Calu3 (cell line): ENCODE data around the gene SFMBT2. TPM values are rescaled to one million over a fixed set of nuclear protein-coding genes. Genes with fewer than 3 reads are reported as not detected.

ENCODE experiments used
- BruUV-seq: library from RNA; stranded (reverse); fragments of 400-500 nt; replicated peaks from 2 replicates; lab custom pipeline; 2021; lab: Mats Ljungman, UMichigan
- CTCF ChIA-PET: fragments of 300-600 bp; sonication (Branson Sonifier 250); formaldehyde crosslinking; loops from one replicate; lab custom pipeline; 2022; ENCODE audit warnings: antibody characterized with exemption; lab: Charles Lee
- DNase-seq: peaks from one replicate; pipeline ENCODE4 v3.0.0; 2022
- H3K27ac Mint-ChIP-seq: one replicate; pipeline ENCODE4 v1.8.0; 2022; ENCODE audit warnings: mixed read lengths; ENCODE audit not compliant: unreplicated experiment
- H3K27me3 Mint-ChIP-seq: one replicate; pipeline ENCODE4 v1.8.0; 2022; ENCODE audit warnings: mixed read lengths; ENCODE audit not compliant: unreplicated experiment
- H3K36me3 Mint-ChIP-seq: one replicate; pipeline ENCODE4 v1.8.0; 2022; ENCODE audit warnings: mild to moderate bottlenecking, moderate library complexity, mixed read lengths; ENCODE audit not compliant: insufficient read depth, unreplicated experiment
- H3K4me1 Mint-ChIP-seq: one replicate; pipeline ENCODE4 v1.8.0; 2022; ENCODE audit warnings: mild to moderate bottlenecking, low read depth, mixed read lengths; ENCODE audit not compliant: unreplicated experiment
- H3K4me3 Mint-ChIP-seq: one replicate; pipeline ENCODE4 v1.8.0; 2022; ENCODE audit warnings: mild to moderate bottlenecking, low read depth, moderate library complexity, mixed read lengths; ENCODE audit not compliant: unreplicated experiment
- H3K9me3 Mint-ChIP-seq: one replicate; pipeline ENCODE4 v1.8.0; 2022; ENCODE audit warnings: low read depth, mixed read lengths; ENCODE audit not compliant: unreplicated experiment
- intact Hi-C: fragments of 100-400 bp; cut with micrococcal nuclease; formaldehyde crosslinking; loops from one replicate; pipeline ENCODE4 v1.10.0; 2022; ENCODE audit not compliant: unreplicated experiment
- total RNA-seq: library from RNA; stranded (reverse); gene quantifications from 2 replicates; pipeline ENCODE4 v1.2.3, GENCODE V29; 2022
- TF ChIP-seq, protein P1 (sequence below): fragments of 200-600 bp; IDR thresholded peaks from one replicate; pipeline ENCODE4 v1.8.0; 2022; ENCODE audit warnings: antibody characterized with exemption; ENCODE audit not compliant: unreplicated experiment

The SFMBT2 gene
- total RNA-seq, 1 experiment from 2014 or later = 0.64 TPM

DNA sequence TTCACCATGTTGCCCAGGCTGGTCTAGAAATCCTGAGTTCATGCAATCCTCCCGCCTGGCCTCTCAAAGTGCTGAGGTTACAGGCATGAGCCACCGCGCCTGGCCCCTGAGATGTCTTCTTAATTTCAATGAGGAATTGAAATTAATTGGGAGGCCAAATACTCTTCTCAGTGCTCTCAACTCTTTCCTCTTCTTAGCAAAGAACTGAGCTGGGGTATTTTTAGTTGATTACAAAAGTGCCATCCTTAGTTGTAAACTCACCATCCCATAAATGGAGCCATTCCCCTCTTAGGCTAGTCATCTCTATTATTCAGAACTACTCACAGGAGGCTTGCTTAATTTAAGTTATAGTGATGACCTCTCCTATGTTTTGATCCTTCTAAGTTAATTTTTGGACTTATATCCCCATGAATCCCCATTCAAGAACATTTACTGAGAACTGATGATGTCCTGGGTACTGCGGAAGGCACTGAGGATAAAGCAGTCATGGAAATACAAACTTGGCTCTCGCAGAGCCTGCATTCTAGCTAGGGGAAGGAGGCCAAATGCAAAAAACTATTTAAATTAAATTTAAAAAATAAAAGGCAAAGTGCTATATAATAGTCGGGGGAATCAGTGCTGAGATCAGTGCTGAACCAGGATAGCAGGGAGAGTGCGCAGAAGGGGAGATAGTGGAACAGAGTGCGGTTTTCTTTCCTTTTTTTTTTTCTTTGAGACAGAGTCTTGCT is 145.3 kb downstream of the SFMBT2 start:
- Mint-ChIP-seq H3K36me3 (no peaks in the 10 kb centered on the region), H3K27ac (no peak overlapping the region), H3K4me3 (no peak overlapping the region), H3K4me1 (peaks cover 18% of the 10 kb centered on the region), H3K9me3 (no peaks in the 10 kb centered on the region), H3K27me3 (no peaks in the 10 kb centered on the region)
- intact Hi-C loops = no loop called here
- TF ChIP-seq, protein P1, sequence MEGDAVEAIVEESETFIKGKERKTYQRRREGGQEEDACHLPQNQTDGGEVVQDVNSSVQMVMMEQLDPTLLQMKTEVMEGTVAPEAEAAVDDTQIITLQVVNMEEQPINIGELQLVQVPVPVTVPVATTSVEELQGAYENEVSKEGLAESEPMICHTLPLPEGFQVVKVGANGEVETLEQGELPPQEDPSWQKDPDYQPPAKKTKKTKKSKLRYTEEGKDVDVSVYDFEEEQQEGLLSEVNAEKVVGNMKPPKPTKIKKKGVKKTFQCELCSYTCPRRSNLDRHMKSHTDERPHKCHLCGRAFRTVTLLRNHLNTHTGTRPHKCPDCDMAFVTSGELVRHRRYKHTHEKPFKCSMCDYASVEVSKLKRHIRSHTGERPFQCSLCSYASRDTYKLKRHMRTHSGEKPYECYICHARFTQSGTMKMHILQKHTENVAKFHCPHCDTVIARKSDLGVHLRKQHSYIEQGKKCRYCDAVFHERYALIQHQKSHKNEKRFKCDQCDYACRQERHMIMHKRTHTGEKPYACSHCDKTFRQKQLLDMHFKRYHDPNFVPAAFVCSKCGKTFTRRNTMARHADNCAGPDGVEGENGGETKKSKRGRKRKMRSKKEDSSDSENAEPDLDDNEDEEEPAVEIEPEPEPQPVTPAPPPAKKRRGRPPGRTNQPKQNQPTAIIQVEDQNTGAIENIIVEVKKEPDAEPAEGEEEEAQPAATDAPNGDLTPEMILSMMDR = no peak
- no peak for DNase-seq
- CTCF ChIA-PET = no interaction called here
- no TSS peak for BruUV-seq

DNA sequence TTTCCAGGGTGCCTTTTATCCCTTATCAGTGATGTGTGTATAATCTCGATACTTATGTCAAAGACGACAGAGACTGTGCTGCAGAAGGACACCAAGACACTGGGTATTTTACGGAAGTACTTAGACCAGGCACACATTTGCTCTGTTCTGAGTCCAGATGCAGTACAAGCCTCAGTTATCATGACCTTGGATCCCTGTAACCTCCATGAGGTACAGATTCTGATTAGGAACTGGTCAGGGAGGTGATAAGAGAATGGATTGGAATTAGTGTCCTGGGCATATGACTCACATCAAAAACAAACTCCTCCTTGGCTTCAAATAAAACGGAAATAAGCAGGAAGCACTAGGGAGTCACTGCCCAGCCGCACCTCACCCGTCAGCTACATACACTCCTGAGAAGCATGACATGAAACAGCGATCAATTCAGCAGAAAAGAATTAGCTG is 146.5 kb downstream of the SFMBT2 start:
- Mint-ChIP-seq H3K4me1 (peaks cover 25% of the 10 kb centered on the region), H3K9me3 (no peaks in the 10 kb centered on the region), H3K4me3 (peak overlapping the region; percentile 28), H3K27me3 (no peaks in the 10 kb centered on the region), H3K27ac (no peak overlapping the region), H3K36me3 (no peaks in the 10 kb centered on the region)
- CTCF ChIA-PET = no interaction called here
- peak; percentile 31 for DNase-seq
- BruUV-seq = no TSS peak
- intact Hi-C loops = no loop called here
- TF ChIP-seq, protein P1 = no peak

- Mint-ChIP-seq H3K4me1 (peaks cover 25% of the 10 kb centered on the region), H3K27ac (no peak overlapping the region), H3K4me3 (no peak overlapping the region), H3K9me3 (no peaks in the 10 kb centered on the region), H3K36me3 (no peaks in the 10 kb centered on the region), H3K27me3 (no peaks in the 10 kb centered on the region)
- CTCF ChIA-PET = no interaction called here
- intact Hi-C loops = no loop called here
- TF ChIP-seq, protein P1 = no peak
- no peak for DNase-seq
- no TSS peak for BruUV-seq
These were observed 147.2 kb downstream of the SFMBT2 start for GRCh38 chr10:7263616-7264015.

- Mint-ChIP-seq H3K9me3 (no peaks in the 10 kb centered on the region), H3K36me3 (peaks cover 5% of the 10 kb centered on the region), H3K27ac (no peak overlapping the region), H3K4me3 (no peak overlapping the region), H3K27me3 (no peaks in the 10 kb centered on the region), H3K4me1 (peaks cover 34% of the 10 kb centered on the region)
- BruUV-seq = no TSS peak
- intact Hi-C loops = no loop called here
- CTCF ChIA-PET = no interaction called here
- no peak for DNase-seq
- TF ChIP-seq, protein P1 = no peak
These were observed 149.5 kb downstream of the SFMBT2 start for GRCh38 chr10:7261351-7261750.
